Measurements from ENCODE around the gene ANKRD33B. TPM values are rescaled to one million over a fixed set of nuclear protein-coding genes. Genes with fewer than 3 reads are reported as not detected.

The ANKRD33B gene
- total and polyA plus RNA-seq, 2 experiments from 2014 or later = 2.9 to 15.4 TPM

DNA sequence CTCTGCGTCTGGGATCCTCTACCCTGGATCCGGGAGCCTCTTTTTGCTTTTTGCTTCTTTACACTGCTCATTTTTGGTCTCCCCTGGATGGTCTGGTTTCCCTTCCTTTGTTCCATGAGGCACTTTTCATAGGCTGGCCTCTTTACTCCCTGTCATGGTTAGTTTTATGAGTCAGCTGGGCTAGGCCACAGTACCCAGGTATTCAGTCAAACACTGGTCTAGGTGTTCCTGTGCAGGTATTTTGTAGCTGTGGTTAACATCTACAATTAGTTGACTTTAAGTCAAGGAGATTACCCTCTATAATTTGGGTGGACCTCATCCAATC, 17.5 kb downstream of the ANKRD33B start:
- Histone ChIP-seq H4K20me1 (replicated peaks; ENCODE audit: insufficient read depth) (no peaks in the 10 kb centered on the region), H3K27ac (ENCODE audit: low read depth) (no peak overlapping the region), H3K4me3 (no peak overlapping the region), H3F3A (replicated peaks; ENCODE audit: low read depth) (no peaks in the 10 kb centered on the region), H3K4me1 (ENCODE audit: insufficient read depth) (peaks cover 8% of the 10 kb centered on the region; the same call in 1 of the 2 replicates), H3K27me3 (ENCODE audit: insufficient read depth) (no peaks in the 10 kb centered on the region), H3K36me3 (ENCODE audit: insufficient read depth) (no peaks in the 10 kb centered on the region; the same call in 1 of the 2 replicates), H3K79me2 (replicated peaks; ENCODE audit: insufficient read depth) (no peaks in the 10 kb centered on the region), H2AFZ (no peak overlapping the region), H3K9me2 (ENCODE audit: insufficient read depth) (no peaks in the 10 kb centered on the region), H3K4me2 (no peak overlapping the region)
- TF ChIP-seq JUNB (IDR thresholded peaks at IDR 0.05; ENCODE audit: unreplicated experiment) (no peak), STAT1 (IDR thresholded peaks at IDR 0.05; ENCODE audit: unreplicated experiment) (no peak), POLR2AphosphoS5 (IDR thresholded peaks at IDR 0.05; ENCODE audit: low read depth) (no peak), CREB1 (CRISPR knock-in tag; IDR thresholded peaks at IDR 0.05; ENCODE audit: low read depth) (no peak), EZH2 (IDR thresholded peaks at IDR 0.05; ENCODE audit: low read depth, unreplicated experiment) (no peak), ZNF114 (CRISPR knock-in tag; IDR thresholded peaks at IDR 0.05) (no peak)
- TF ChIP-seq, protein P1, sequence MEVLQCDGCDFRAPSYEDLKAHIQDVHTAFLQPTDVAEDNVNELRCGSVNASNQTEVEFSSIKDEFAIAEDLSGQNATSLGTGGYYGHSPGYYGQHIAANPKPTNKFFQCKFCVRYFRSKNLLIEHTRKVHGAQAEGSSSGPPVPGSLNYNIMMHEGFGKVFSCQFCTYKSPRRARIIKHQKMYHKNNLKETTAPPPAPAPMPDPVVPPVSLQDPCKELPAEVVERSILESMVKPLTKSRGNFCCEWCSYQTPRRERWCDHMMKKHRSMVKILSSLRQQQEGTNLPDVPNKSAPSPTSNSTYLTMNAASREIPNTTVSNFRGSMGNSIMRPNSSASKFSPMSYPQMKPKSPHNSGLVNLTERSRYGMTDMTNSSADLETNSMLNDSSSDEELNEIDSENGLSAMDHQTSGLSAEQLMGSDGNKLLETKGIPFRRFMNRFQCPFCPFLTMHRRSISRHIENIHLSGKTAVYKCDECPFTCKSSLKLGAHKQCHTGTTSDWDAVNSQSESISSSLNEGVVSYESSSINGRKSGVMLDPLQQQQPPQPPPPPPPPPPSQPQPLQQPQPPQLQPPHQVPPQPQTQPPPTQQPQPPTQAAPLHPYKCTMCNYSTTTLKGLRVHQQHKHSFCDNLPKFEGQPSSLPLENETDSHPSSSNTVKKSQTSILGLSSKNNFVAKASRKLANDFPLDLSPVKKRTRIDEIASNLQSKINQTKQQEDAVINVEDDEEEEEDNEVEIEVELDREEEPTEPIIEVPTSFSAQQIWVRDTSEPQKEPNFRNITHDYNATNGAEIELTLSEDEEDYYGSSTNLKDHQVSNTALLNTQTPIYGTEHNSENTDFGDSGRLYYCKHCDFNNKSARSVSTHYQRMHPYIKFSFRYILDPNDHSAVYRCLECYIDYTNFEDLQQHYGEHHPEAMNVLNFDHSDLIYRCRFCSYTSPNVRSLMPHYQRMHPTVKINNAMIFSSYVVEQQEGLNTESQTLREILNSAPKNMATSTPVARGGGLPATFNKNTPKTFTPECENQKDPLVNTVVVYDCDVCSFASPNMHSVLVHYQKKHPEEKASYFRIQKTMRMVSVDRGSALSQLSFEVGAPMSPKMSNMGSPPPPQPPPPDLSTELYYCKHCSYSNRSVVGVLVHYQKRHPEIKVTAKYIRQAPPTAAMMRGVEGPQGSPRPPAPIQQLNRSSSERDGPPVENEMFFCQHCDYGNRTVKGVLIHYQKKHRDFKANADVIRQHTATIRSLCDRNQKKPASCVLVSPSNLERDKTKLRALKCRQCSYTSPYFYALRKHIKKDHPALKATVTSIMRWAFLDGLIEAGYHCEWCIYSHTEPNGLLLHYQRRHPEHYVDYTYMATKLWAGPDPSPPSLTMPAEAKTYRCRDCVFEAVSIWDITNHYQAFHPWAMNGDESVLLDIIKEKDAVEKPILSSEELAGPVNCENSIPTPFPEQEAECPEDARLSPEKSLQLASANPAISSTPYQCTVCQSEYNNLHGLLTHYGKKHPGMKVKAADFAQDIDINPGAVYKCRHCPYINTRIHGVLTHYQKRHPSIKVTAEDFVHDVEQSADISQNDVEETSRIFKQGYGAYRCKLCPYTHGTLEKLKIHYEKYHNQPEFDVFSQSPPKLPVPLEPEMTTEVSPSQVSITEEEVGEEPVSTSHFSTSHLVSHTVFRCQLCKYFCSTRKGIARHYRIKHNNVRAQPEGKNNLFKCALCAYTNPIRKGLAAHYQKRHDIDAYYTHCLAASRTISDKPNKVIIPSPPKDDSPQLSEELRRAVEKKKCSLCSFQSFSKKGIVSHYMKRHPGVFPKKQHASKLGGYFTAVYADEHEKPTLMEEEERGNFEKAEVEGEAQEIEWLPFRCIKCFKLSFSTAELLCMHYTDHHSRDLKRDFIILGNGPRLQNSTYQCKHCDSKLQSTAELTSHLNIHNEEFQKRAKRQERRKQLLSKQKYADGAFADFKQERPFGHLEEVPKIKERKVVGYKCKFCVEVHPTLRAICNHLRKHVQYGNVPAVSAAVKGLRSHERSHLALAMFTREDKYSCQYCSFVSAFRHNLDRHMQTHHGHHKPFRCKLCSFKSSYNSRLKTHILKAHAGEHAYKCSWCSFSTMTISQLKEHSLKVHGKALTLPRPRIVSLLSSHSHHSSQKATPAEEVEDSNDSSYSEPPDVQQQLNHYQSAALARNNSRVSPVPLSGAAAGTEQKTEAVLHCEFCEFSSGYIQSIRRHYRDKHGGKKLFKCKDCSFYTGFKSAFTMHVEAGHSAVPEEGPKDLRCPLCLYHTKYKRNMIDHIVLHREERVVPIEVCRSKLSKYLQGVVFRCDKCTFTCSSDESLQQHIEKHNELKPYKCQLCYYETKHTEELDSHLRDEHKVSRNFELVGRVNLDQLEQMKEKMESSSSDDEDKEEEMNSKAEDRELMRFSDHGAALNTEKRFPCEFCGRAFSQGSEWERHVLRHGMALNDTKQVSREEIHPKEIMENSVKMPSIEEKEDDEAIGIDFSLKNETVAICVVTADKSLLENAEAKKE (CRISPR knock-in tag; IDR thresholded peaks at IDR 0.05) = no peak
- TF ChIP-seq, protein P2, sequence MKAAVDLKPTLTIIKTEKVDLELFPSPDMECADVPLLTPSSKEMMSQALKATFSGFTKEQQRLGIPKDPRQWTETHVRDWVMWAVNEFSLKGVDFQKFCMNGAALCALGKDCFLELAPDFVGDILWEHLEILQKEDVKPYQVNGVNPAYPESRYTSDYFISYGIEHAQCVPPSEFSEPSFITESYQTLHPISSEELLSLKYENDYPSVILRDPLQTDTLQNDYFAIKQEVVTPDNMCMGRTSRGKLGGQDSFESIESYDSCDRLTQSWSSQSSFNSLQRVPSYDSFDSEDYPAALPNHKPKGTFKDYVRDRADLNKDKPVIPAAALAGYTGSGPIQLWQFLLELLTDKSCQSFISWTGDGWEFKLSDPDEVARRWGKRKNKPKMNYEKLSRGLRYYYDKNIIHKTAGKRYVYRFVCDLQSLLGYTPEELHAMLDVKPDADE (IDR thresholded peaks at IDR 0.05) = no peak
- ATAC-seq = no peak
- Mint-ChIP-seq H3K9me3 (no peaks in the 10 kb centered on the region; the same call in 2 of the 3 replicates), H3K27ac (no peak overlapping the region), H3K4me3 (no peak overlapping the region), H3K27me3 (ENCODE audit: insufficient read depth, low read depth, poor library complexity) (peaks cover 6% of the 10 kb centered on the region), H3K36me3 (ENCODE audit: low read depth) (no peaks in the 10 kb centered on the region; the same call in 2 of the 3 replicates), H3K4me1 (peaks cover 23% of the 10 kb centered on the region)
- no peak for DNase-seq (ENCODE audit: low spot score)

Measured in GM23338 (cell line).